Endothelial cell of umbilical vein (primary cell): ENCODE data around the gene RAP1GAP. TPM values are rescaled to one million over a fixed set of nuclear protein-coding genes. Genes with fewer than 3 reads are reported as not detected.

Experiments
- BruUV-seq: library from RNA; stranded (reverse); fragments of 400-500 nt; replicated peaks from 2 replicates; lab custom pipeline; 2021; lab: Mats Ljungman, UMichigan
- CTCF ChIA-PET: fragments of 300-600, 350-600 bp; sonication (Branson Sonifier 250); formaldehyde crosslinking; loops from one replicate; lab custom pipeline; 2021; ENCODE audit warnings: antibody characterized with exemption, inconsistent platforms; lab: Charles Lee
- POLR2A ChIA-PET: fragments of 300-600, 350-600 bp; sonication (Branson Sonifier 250); formaldehyde crosslinking; loops from one replicate; lab custom pipeline; 2021; ENCODE audit warnings: antibody characterized with exemption, inconsistent platforms; lab: Charles Lee
- DNase-seq: peaks from one replicate; pipeline ENCODE4 v3.0.0-alpha.2; 2011; ENCODE audit warnings: low read depth, low spot score
- FAIRE-seq: peaks from 2 replicates; lab custom pipeline; 2011; peaks lifted over from hg19 to GRCh38; lab: Jason Lieb, UNC
- H2AFZ ChIP-seq: 2 replicates; pipeline ENCODE4 v1.6.0; 2012; ENCODE audit warnings: low read depth, low read length, control low read depth, inconsistent platforms
- H3K27ac ChIP-seq: 2 replicates; pipeline ENCODE4 v1.5.1; 2011; ENCODE audit warnings: low read depth, mild to moderate bottlenecking, control low read depth, low read length, moderate library complexity; ENCODE audit not compliant: insufficient read depth
- H3K27me3 ChIP-seq, 2 experiments: 2 replicates each; pipeline versions ENCODE4 v1.6.0 to v1.6.1; 2011; ENCODE audit warnings: low read length in 2 of 2, mixed read lengths in 1 of 2; ENCODE audit not compliant: control insufficient read depth in 2 of 2, insufficient read depth in 2 of 2
- H3K36me3 ChIP-seq, 2 experiments: 2 replicates in 1 of 2; 3 replicates in 1 of 2; pipeline ENCODE4 v1.5.1; 2011; ENCODE audit warnings: low read length in 2 of 2, mild to moderate bottlenecking in 1 of 2, moderate library complexity in 1 of 2; ENCODE audit not compliant: control insufficient read depth in 2 of 2, insufficient read depth in 2 of 2; ENCODE audit errors: extremely low read depth in 1 of 2
- H3K4me1 ChIP-seq: 3 replicates; pipeline ENCODE4 v1.5.1; 2011; ENCODE audit warnings: mild to moderate bottlenecking, low read length; ENCODE audit not compliant: control insufficient read depth, insufficient read depth; ENCODE audit errors: extremely low read depth
- H3K4me2 ChIP-seq: 2 replicates; pipeline ENCODE4 v1.6.1; 2011; ENCODE audit warnings: low read length, control low read depth, mixed read lengths; ENCODE audit not compliant: insufficient read depth
- H3K4me3 ChIP-seq, 3 experiments: fragments of 200-600 bp in 1 of 3; sonication (generic), shearing (Covaris generic) in 1 of 3; replicated peaks in 1 of 3; 2 replicates each; pipeline ENCODE4 v1.5.1; 2011 to 2016; ENCODE audit warnings: control low read depth in 3 of 3, low read length in 3 of 3, mild to moderate bottlenecking in 2 of 3, inconsistent platforms in 1 of 3, low read depth in 1 of 3, moderate library complexity in 1 of 3; ENCODE audit not compliant: insufficient read depth in 1 of 3
- H3K79me2 ChIP-seq: 2 replicates; pipeline ENCODE4 v1.6.0; 2012; ENCODE audit warnings: low read length, inconsistent platforms; ENCODE audit not compliant: control insufficient read depth, insufficient read depth
- H3K9ac ChIP-seq: replicated peaks from 2 replicates; pipeline ENCODE3; 2011; ENCODE audit warnings: low read length, control low read depth; ENCODE audit not compliant: insufficient read depth; ENCODE audit errors: extremely low read depth
- H3K9me1 ChIP-seq: replicated peaks from 3 replicates; pipeline ENCODE4 v1.6.0; 2011; ENCODE audit warnings: mild to moderate bottlenecking, low read length; ENCODE audit not compliant: control insufficient read depth, insufficient read depth; ENCODE audit errors: extremely low read depth
- H3K9me3 ChIP-seq: replicated peaks from 2 replicates; pipeline ENCODE4 v1.5.1; 2012; ENCODE audit warnings: low read length, inconsistent platforms; ENCODE audit not compliant: control insufficient read depth, insufficient read depth
- H4K20me1 ChIP-seq: replicated peaks from 2 replicates; pipeline ENCODE3; 2011; ENCODE audit warnings: mild to moderate bottlenecking, low read length; ENCODE audit not compliant: control insufficient read depth, insufficient read depth; ENCODE audit errors: extremely low read depth
- EZH2 ChIP-seq: IDR thresholded peaks from 2 replicates; pipeline ENCODE4 v1.6.1; 2012; ENCODE audit warnings: borderline replicate concordance, low read depth, mild to moderate bottlenecking, moderate library complexity, low read length, inconsistent platforms; ENCODE audit not compliant: severe bottlenecking
- JUN ChIP-seq: IDR thresholded peaks from 2 replicates; pipeline ENCODE4 v1.6.1; 2011; ENCODE audit warnings: borderline replicate concordance, low read depth; ENCODE audit not compliant: insufficient read length, insufficient read depth
- MYC ChIP-seq: IDR thresholded peaks from one replicate; pipeline ENCODE4 v1.6.1; 2011; ENCODE audit warnings: mild to moderate bottlenecking, low read depth, low read length
- POLR2AphosphoS5 ChIP-seq: IDR thresholded peaks from 2 replicates; pipeline ENCODE4 v1.6.1; 2012; ENCODE audit warnings: low read depth, mild to moderate bottlenecking, control low read depth, low read length, moderate library complexity; ENCODE audit not compliant: insufficient read depth
- dilution Hi-C: fragments of 300-500 bp; cut with MboI; formaldehyde crosslinking; loops from one replicate; pipeline ENCODE4 v1.15.0; 2019; ENCODE audit warnings: low sequenced_read_pairs; ENCODE audit not compliant: extremely low pct_ligation_motif_present
- intact Hi-C: fragments of 100-400 bp; cut with micrococcal nuclease; formaldehyde crosslinking; loops from one replicate; pipeline ENCODE4 v1.10.0; 2022
- polyA plus RNA-seq, 4 experiments: library from polyadenylated mRNA; depleted of rRNA in 3 of 4; stranded (reverse) in 3 of 4; unstranded in 1 of 4; fragments of >200 nt; gene quantifications; 2 replicates each; pipeline versions ENCODE4 v1.2.1 to v1.2.3, GENCODE V29; 2011 to 2012; ENCODE audit warnings: missing spikeins in 1 of 4
- total RNA-seq: library from RNA; stranded (reverse); gene quantifications from 2 replicates; pipeline ENCODE4 v1.2.3, GENCODE V29; 2021
- TF ChIP-seq, protein P1 (sequence below), 2 donors: IDR thresholded peaks; 1 replicate in 1 of 2; 2 replicates in 1 of 2; pipeline ENCODE4 v1.5.1; 2011; ENCODE audit warnings: low read length in 2 of 2, mild to moderate bottlenecking in 2 of 2, moderate library complexity in 2 of 2, control low read depth in 1 of 2, inconsistent platforms in 1 of 2, low read depth in 1 of 2; ENCODE audit not compliant: insufficient read depth in 1 of 2; ENCODE audit errors: extremely low read depth in 1 of 2
- TF ChIP-seq, protein P2 (sequence below): IDR thresholded peaks from 2 replicates; pipeline ENCODE4 v1.6.1; 2011; ENCODE audit not compliant: insufficient read depth, insufficient read length

RAP1GAP gene
- total and polyA plus RNA-seq, 2 donors (not counting 3 experiments of a cell fraction or from before 2014, with no cell fraction given): 0.07 to 0.20 TPM

DNA sequence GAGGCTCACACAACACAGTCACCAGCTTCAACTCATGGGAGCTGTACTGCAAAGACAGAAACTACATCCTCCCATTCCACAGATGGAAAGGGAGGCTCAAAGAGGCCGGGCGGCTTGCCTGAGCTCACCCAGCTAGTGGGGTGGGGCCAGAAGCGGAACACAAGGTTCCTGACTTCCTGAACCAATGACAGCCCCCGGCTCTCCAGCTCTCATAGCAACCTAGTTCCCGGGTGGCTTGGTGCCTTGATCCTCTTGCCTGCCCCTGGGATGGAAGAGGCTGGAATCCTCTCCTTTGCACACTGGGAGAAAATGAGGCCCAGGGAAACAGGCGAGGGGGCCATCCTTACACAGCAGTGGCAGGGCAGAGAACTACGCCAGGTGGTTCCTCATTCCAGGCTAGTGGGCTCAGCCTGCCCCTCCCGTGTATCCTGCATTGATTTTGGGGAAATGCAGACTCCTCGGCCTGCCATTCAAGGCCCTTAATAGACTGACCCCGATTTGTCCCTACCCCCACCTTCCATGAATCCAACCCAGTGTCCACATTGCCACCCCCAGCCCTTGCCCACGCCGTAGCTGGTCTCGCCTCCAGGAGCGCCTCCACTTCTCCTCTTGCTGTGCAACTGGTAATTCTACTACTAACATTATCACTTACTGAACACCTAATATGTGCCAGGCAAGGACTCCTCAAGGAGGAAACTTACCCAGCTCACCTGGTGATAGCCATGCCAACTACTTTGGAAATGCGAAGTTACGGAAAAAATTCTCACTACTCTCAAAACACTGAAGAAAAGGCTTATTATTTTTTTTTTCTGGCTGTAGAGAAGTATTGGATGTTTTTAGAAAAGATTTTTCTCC is 5.0 kb downstream of the RAP1GAP start:
- FAIRE-seq (no peak), DNase-seq (no peak)
- Histone ChIP-seq H3K79me2 (no peaks in the 10 kb centered on the region), H3K4me3 (no peak overlapping the region), H3K9me3 (no peaks in the 10 kb centered on the region), H3K4me1 (peaks cover 3% of the 10 kb centered on the region), H3K9me1 (no peaks in the 10 kb centered on the region), H2AFZ (no peak overlapping the region), H3K27ac (no peak overlapping the region), H3K9ac (no peak overlapping the region), H3K4me2 (no peak overlapping the region), H3K36me3 (no peaks in the 10 kb centered on the region), H4K20me1 (no peaks in the 10 kb centered on the region), H3K27me3 (peaks cover 17 to 22% of the 10 kb centered on the region in 2 experiments)
- ChIA-PET POLR2A (interaction anchor here (0.5 kb wide), 1 partner anchor 117 kb away, joined by 3 read pairs; no protein-coding TSS in a partner anchor), CTCF (interaction anchor here (0.8 to 1.1 kb wide), 2 partner anchors 12 to 156 kb away, joined by 3 read pairs; no protein-coding TSS in a partner anchor)
- intact Hi-C loops (no loop called here), dilution Hi-C loops (no loop called here)
- BruUV-seq: no TSS peak
- TF ChIP-seq EZH2: no peak
- no peak for TF ChIP-seq POLR2AphosphoS5
- TF ChIP-seq, protein P1, sequence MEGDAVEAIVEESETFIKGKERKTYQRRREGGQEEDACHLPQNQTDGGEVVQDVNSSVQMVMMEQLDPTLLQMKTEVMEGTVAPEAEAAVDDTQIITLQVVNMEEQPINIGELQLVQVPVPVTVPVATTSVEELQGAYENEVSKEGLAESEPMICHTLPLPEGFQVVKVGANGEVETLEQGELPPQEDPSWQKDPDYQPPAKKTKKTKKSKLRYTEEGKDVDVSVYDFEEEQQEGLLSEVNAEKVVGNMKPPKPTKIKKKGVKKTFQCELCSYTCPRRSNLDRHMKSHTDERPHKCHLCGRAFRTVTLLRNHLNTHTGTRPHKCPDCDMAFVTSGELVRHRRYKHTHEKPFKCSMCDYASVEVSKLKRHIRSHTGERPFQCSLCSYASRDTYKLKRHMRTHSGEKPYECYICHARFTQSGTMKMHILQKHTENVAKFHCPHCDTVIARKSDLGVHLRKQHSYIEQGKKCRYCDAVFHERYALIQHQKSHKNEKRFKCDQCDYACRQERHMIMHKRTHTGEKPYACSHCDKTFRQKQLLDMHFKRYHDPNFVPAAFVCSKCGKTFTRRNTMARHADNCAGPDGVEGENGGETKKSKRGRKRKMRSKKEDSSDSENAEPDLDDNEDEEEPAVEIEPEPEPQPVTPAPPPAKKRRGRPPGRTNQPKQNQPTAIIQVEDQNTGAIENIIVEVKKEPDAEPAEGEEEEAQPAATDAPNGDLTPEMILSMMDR (IDR thresholded peaks at IDR 0.05; ENCODE audit: extremely low read depth in 1 of 2, insufficient read depth in 1 of 2, low read depth in 1 of 2, low read length in 2 of 2): no peak
- no peak for TF ChIP-seq JUN
- TF ChIP-seq, protein P2, sequence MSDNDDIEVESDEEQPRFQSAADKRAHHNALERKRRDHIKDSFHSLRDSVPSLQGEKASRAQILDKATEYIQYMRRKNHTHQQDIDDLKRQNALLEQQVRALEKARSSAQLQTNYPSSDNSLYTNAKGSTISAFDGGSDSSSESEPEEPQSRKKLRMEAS: no peak
- TF ChIP-seq MYC: no peak
